ENCODE measurements around the gene LY6G6D.

LY6G6D gene

DNA sequence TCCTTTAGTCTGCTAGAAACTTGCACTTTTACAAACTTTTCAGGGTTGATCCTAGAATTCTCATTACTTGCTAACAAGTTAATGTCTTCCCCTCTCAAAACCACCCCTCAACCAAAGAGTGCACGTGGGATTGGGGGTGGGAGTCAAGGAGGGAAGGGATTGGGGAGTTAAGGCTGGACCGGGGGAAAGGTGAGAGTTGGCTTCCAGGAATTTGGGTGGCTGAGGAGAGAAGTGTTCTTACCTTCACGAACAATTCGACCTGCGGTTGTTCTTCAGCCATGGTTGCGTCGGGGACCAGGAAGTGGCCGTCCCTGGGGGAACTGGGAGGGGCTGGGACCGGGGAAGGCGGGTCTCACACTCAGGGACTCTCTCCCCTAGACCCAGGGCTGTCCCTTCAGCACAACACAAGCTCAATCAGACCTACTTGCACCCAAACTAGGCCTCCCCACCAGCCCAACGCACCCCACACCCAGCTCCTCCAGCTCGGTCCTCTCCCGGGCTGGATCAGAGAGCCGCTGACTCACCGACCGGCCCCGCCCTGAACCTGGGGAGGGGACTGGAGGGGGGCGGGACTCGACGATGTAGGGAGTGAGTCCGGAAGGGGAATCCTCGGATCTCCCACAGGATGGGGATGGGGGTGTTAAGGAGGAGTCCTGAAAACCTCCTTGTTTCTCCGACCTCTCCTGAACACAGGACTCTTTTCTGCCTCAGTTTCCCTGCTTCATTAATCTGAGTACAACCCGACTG lies 21.0 kb downstream of the LY6G6D start, which contains the start of gene CLIC1:
CLIC1 (minus strand) TSS at position 510 of the 747 bp plus-strand sequence; CDS start at position 280, 230 bp downstream.
- DNase-seq (ENCODE audit: low read depth in 2 of 2): peak; percentile 70 to 78

DNA sequence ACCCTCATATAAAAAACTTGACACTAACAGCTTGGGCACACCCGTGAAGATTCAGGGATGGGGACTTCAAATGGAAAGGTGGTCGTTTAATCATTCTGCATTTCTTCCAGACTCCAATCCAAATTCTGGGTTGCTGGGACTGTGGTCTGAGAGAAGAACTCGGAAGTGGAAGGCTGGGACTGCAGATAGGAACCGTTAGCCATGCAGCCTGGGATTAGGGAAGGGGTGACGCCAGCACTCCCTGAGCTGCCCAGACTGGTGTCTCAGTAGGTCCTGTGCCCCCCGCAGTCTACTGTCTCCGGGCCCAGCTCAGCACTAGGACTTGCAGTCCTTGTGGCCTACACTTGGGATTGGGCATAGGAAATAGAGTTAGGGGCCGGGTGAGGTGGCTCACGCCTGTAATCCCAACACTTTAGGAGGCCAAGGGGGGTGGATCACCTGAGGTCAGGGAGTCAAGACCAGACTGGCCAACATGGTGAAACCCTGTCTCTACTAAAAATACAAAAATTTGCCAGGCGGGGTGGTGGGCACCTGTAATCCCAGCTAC lies 21.7 kb downstream of the LY6G6D start:
- DNase-seq (ENCODE audit: low read depth in 2 of 2): no peak

DNA sequence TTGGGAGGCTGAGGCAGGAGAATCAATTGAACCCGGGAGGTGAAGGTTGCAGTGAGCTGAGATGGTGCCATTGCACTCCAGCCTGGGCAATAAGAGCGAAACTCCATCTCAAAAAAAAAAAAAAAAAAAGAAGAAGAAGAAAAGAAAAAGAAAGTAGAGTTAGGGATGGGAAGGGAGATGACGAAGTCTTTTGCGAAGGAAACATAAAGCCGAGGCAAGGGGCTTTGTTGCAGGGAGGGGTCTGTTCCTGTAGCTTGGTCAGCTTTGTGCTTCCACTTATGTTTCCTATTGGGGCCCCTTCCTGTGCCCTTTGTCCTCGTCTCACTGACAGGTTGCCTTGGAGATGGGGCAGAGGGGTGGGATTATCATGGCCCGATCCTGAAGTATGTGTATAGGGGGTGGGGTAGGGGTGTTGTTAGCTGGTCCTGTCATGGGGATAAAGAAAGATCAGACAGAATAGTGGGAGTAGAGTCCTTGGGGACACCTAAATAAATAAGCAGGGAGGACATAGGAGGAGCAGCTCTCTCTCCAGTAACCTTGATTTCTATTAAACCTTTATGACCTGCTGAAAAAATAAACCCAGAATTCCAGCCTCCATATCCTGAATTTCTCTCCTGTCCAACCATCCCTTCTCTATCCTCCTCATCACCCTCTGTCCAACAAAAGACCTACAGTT lies 22.3 kb downstream of the LY6G6D start:
- no peak for DNase-seq (ENCODE audit: low read depth in 2 of 2)

DNA sequence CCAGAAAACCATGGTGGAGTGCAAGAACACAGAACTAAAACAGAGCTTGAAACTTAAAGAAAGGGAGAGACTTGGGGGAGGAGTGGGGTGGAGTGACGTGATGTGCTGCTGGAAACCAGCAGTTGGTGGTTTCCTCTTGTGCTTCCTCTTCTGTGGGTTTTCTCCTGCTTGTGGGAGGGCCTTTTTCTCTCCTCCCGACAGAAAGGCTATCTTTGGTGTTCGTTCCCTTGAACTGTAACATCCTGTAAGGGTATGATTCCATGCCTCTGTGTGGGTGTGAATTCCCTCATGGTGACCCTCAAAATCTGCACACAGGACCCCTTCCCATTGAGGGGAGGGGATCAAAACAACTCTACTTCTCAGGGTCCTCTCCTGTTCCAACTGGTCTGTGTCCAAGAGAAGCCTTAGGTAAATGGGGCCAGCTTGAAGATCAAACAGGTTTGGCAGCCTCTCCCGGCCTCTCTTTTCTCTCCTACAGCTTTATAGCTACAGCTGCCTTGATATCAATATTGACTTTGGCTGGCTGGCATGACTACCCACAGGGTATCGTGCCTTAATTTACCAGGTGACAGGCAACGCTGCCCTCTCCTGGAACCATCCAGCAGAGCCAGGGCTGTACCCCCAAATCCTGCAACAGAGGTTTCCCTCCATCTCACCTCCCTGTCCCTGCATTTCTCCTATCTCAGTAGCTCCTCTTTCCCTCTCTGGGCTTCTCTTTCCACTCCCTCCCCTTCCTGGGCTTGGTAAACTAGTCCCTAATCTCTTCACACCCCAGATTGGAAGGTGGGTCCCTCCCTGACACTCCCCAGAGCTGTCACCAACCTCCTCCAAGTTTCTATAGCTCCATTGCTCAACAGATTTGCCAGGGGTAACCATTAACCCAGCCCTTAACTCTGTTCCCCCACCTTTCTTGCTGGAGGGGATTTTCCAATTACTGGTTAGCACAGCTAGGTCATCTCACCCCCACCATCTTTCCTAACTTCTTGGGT lies 23.1 kb downstream of the LY6G6D start:
- peak; percentile 41 to 53 for DNase-seq (ENCODE audit: low read depth in 2 of 2)

DNA sequence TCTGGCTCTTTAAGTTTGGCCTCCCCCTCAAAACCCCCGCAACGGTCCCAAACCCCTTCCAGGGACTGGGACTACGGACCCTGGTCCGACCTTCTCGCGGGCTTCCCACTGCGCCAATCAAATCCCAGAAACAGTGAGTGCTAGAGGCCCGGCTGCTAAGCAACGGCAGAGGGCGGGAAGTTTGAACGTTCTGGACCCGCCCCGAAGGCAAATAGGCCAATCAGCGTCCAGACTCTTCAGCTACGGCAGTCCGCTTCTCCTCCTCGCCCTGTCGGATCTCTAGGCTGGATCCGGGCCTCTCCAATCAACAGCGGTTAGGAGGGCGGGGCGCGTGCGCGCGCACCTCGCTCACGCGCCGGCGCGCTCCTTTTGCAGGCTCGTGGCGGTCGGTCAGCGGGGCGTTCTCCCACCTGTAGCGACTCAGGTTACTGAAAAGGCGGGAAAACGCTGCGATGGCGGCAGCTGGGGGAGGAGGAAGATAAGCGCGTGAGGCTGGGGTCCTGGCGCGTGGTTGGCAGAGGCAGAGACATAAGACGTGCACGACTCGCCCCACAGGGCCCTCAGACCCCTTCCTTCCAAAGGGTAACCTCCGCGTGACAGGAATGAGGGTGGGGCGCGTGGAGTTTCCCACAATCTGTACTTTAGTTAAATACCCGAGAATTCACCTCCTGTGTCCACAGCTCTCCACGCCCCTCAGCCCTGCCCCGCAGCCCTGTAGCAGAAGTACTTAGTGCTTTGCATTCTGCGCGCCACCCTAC lies 24.7 kb downstream of the LY6G6D start, which contains the start of gene MSH5:
MSH5 (plus strand) TSS at position 367 of the 758 bp plus-strand sequence. CDS start 462 bp downstream, outside the sequence.
- peak; percentile 97 to 98 for DNase-seq (ENCODE audit: low read depth in 2 of 2)

DNA sequence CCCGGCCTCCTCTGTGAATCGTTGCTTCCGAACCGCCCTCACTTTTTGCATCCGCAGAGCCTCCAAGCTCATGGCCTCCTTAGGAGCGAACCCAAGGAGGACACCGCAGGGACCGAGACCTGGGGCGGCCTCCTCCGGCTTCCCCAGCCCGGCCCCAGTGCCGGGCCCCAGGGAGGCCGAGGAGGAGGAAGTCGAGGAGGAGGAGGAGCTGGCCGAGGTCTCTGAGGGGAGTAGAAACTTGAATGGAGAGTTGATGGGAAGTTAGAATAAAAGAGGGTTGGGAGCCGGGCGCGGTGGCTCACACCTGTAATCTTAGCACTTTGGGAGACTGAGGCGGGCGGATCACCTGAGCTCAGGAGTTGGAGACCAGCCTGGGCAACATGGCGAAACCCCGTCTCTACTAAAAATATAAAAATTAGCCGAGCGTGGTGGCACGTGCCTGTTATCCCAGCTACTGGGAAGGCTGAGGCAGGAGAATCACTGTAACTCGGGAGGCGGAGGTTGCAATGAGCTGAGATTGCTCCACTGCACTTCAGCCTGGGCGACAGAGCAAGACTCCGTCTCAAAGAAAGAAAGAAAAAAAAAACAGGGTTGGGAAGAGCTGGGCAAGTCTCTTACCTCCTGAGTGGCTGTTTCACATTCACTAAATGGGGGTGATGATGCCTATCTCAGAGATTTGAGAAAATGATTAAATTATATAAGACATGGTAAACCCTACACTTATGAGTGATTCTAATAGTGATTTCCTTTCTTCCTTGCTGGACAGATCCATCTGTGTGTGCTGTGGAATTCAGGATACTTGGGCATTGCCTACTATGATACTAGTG lies 25.5 kb downstream of the LY6G6D start:
- DNase-seq (ENCODE audit: low read depth in 2 of 2): no peak

DNA sequence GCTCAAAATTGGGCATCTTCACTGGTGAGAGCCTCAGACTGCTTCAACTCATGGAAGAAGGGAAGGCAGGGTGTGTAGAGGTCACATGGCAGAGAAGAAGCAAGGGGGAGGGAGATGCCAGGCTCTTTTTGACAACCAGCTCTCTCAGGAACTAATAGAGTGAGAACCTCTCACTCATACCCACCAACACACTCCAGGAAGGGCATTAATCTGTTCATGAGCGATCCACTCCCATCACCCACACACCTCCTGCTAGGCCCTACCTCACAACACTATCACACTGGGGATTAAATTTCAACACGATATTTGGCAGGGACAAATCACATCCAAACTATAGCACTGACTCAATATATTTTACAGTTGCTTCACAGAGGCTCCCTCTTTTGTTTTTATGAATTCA lies 26.7 kb downstream of the LY6G6D start:
- DNase-seq (ENCODE audit: low read depth in 2 of 2): no peak

DNA sequence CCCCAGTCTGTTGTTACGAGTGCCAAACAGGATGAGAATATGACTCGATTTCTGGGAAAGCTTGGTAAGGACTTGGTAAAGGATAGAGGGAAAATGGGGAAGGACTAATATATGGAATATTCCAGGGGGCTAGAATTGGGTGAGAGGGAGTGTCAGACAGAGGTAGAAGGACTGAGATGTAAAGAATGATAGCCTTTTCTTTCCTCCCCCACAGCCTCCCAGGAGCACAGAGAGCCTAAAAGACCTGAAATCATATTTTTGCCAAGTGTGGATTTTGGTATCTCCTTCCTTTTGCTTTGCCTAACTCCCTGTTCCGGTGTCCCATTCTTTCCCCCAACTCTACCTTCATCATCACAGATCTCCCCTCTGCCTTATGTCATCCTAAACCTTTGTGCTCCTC lies 27.7 kb downstream of the LY6G6D start:
- no peak for DNase-seq (ENCODE audit: low read depth in 2 of 2)

DNA sequence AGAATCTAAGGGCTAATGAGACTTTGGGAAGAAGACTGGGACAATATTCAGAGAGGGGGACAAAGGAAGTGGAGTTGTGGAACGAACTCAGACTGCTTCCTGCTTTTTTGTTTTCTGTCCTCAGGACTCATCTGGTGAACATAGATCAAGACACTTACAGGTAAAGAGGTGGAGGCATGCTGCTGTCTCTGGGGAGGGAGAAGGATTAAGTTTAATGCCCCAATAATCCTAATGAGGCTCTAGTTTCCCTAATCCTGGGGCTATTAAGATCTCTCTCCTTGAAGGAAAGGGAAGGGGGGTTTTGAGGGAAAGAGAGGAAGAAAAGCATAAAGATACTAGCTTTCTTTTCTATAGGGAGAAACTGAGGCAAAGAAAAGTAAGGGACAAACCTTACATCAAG lies 29.3 kb downstream of the LY6G6D start:
- DNase-seq (ENCODE audit: low read depth in 2 of 2): no peak

DNA sequence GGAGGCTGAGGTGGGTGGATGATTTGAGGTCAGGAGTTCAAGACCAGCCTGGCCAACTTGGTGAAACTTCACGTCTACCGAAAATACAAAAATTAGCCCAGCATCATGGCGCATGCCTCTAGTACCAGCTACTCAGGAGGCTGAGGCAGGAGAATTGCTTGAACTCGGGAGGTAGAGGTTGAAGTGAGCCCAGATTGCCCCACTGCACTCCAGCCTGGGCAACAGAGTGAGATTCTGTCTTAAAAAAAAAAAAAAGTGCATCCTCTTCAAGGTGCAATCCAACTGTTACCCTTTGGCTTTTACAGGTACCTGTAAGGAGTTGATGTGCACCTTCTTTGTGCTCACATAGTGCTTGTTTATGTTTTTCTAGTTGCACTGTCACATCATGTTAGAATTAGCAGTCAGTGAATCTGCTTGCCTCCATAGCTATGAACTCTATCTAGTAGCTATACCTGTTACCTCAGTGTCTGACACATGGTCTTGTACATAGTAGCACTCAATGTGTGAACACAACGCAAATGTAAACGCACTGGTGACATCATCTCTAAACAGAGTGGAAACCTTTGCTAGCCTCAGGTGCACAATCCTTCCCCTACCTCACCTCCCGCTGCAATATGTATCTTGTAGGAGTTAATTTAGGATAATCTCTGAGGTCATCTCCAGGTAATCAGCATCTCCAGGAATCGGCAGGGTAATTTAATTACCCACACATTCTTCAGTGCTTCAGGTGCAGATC lies 34.3 kb downstream of the LY6G6D start:
- DNase-seq (ENCODE audit: low read depth in 2 of 2): no peak

DNA sequence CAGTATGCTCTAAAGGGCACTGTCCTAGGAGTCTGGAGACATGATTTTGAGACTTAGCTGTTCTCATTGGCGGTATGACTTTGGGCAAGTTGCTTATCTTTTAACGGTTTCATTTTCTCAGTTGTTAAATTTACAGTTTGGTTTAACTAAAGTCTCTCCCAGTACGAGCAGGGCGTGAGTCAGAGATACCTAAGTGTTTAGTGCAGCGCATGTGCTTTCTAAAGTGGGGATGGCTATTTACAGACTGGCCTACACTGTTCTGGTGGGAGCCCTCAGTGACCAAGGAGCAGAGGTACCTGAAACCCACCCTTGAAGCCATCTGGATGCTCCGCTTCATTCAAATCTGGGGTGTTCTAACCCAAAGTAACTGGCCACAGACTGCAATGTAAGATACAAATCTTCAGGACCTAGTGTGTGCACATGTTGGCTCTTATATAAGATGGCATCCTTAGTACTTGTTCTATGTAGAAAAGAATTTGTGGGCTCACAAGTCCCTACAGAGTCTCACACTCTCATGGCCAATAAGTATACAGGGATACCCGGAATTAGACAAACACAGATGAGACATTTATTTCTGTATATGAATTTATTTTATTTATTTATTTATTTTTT lies 35.4 kb downstream of the LY6G6D start:
- no peak for DNase-seq (ENCODE audit: low read depth in 2 of 2)

DNA sequence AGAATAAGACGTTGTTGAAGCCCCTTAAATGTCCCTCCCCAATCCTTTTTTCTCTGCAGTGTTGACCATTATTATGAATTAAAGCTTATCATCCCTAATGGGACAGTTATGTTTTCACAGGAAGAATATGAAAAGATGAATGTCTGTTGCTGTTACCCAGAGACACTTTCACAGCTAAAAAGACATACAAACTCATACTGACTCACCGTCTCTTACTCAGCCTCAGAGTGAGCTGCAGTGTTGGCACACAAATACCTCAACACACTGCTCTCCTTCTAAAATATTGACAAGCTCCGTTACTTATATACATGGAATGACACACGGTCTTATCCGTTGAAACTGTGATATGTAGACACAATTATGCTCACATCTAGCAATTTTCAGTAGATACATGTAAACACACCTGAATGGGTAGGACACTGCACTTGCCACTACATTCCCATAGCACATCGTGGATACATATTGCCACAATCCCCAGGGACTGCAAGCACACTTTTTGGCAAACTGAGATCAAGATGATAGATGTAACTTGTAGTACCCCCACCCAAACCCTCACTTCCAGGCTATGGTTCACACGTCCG lies 37.7 kb downstream of the LY6G6D start:
- DNase-seq (ENCODE audit: low read depth in 2 of 2): no peak

DNA sequence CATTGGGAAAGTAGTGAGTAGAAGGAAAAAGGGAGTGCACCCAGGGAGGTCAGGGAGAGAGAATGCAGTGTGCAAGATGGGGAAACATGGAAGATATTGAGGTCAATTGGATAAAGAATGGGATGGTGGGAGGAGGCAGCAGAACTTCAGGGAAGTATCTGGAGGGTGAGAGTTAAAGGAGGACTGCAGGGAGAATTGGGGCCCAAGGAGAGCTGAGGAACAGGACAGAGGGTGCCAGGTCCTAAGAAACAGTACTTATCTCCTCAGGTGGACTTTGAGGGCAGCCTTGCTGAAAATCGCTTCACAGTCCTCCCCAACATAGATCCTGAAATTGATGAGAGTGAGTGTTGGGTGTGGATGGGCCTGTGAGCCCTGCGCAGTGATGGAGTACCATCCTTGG lies 43.1 kb downstream of the LY6G6D start:
- DNase-seq (ENCODE audit: low read depth in 2 of 2): no peak

DNA sequence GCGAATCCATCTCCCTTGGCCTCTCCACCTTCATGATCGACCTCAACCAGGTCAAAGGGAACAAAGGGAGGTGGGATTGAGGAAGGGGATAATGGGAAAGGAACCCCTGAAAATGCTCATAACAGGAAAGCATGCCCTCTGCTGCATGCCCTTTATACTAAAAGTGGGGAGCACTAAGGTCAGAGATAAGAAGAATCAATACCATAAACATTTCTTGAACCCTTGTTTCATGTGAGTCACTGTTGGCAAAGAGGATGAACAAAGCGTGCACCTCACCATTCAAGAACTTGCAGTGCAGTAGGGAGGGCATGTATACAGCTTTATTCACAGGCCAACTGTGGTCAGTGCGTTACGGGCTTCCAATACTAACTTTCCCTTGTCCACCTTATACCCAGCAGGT lies 45.6 kb downstream of the LY6G6D start:
- DNase-seq (ENCODE audit: low read depth in 2 of 2): no peak

DNA sequence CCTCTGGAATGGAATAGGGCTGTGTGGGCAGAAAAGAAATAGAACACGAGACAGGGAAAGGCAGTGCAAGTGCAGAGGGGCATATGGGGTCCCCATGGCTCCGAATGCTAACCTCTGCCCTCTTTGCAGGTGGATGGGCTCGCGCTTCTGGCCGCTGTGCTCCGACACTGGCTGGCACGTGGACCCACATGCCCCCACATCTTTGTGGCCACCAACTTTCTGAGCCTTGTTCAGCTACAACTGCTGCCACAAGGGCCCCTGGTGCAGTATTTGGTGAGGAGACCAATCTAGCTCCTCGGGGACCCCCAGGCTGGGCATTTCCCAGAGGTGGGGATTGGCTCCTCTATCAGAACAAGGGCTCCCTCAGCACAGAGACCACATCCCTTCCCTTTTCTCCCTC lies 46.2 kb downstream of the LY6G6D start:
- DNase-seq (ENCODE audit: low read depth in 2 of 2): no peak

DNA sequence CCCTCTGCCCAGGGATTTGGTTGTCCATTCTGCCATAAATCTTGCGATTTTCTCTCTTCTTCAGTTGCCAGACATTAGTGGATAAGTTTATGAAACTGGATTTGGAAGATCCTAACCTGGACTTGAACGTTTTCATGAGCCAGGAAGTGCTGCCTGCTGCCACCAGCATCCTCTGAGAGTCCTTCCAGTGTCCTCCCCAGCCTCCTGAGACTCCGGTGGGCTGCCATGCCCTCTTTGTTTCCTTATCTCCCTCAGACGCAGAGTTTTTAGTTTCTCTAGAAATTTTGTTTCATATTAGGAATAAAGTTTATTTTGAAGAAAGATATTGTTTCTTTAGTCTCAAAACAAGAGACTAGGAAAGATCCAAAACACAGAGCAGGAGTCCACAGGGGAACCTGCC lies 47.2 kb downstream of the LY6G6D start, which contains the start of gene SAPCD1:
SAPCD1 (plus strand) TSS at position 301 of the 400 bp plus-strand sequence. CDS start 399 bp downstream, outside the sequence.
- no peak for DNase-seq (ENCODE audit: low read depth in 2 of 2)

DNA sequence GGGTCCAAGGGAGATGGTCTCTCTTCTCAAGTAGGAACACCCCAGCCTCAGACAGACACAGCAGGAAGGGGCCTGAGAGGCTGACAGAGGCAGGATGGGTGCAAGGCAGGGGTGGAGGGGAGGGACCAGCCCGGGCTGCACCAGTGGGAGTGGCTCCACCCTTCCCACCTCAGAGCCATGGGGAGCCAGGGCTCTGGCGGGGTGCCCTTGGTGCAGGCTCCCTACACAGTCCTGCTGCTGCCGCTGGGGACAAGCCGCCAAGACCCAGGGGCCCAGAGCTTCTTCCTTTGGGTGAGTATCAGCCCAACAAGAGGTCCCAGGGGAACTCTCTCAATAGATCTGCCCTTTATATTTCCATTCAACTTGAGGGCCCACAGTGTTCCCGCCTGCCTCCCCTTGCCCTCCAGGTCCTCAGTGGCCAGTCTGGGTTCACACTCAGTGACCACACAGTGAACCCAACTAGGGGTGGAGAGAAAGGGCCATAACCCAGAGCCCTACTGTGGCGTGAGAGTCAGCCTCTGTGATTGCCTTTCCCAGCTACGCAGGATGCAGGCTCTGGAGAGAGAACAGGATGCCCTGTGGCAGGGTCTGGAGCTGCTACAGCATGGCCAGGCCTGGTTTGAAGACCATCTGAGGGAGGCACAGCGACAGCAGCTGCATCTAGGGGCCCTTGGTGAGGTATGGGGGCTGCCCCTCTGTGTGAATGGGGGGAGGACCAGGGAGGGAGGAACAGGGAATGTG lies 47.9 kb downstream of the LY6G6D start:
- DNase-seq (ENCODE audit: low read depth in 2 of 2): no peak

DNA sequence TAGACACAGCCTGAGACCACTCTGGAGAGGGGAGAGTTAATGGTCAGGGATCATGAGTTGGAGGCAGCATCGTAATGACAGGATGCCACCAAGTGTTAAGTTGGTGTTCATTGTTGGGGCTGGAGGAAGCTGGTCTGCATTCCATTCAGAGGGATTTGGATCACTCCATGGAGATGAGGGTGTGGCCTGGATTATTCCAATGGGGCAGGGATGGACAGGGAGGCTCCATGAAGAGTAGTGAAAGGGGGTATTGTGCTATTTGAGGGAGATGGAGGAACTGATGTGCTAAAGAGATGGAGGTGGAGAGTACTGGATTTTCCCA lies 48.4 kb downstream of the LY6G6D start:
- no peak for DNase-seq (ENCODE audit: low read depth in 2 of 2)
